H1 (cell line): ENCODE data around the gene TUBE1. TPM values are rescaled to one million over a fixed set of nuclear protein-coding genes. Genes with fewer than 3 reads are reported as not detected.

Experiments used
- CTCF ChIA-PET: fragments of 300-600 bp; sonication (Branson Sonifier 250); formaldehyde crosslinking; loops from one replicate; lab custom pipeline; 2021; ENCODE audit not compliant: partially characterized antibody; lab: Charles Lee
- POLR2A ChIA-PET: fragments of 300-600 bp; sonication (Branson Sonifier 250); formaldehyde crosslinking; loops from one replicate; lab custom pipeline; 2021; ENCODE audit warnings: inconsistent platforms; ENCODE audit not compliant: partially characterized antibody; lab: Charles Lee
- DNase-seq, 2 experiments: peaks; one replicate each; pipeline versions ENCODE4 v3.0.0 to v3.0.0-alpha.2; 2010 to 2022; ENCODE audit warnings: low spot score in 2 of 2, low read depth in 1 of 2, mixed read lengths in 1 of 2
- FAIRE-seq: peaks from 2 replicates; lab custom pipeline; 2011; peaks lifted over from hg19 to GRCh38; lab: Jason Lieb, UNC
- H2AFZ ChIP-seq: 2 replicates; pipeline ENCODE4 v1.8.1; 2012; ENCODE audit warnings: low read length, inconsistent platforms
- H2AK5ac ChIP-seq: 2 replicates; pipeline ENCODE4 v1.6.1; 2013; ENCODE audit warnings: low read depth, low read length
- H2BK120ac ChIP-seq: replicated peaks from 2 replicates; pipeline ENCODE3; 2013; ENCODE audit warnings: low read depth, low read length, inconsistent platforms
- H2BK12ac ChIP-seq: 2 replicates; pipeline ENCODE4 v1.6.1; 2013; ENCODE audit warnings: low read depth, low read length
- H2BK15ac ChIP-seq: 2 replicates; pipeline ENCODE4 v1.6.1; 2013; ENCODE audit warnings: low read length
- H2BK20ac ChIP-seq: 2 replicates; pipeline ENCODE4 v1.6.1; 2013; ENCODE audit warnings: low read length
- H2BK5ac ChIP-seq: 2 replicates; pipeline ENCODE4 v1.6.1; 2013; ENCODE audit warnings: low read depth, low read length
- H3K14ac ChIP-seq: 2 replicates; pipeline ENCODE4 v1.6.1; 2013; ENCODE audit warnings: inconsistent platforms; ENCODE audit not compliant: insufficient read length
- H3K18ac ChIP-seq: 2 replicates; pipeline ENCODE4 v1.6.1; 2013; ENCODE audit warnings: low read length; ENCODE audit errors: extremely low read depth
- H3K23ac ChIP-seq: 2 replicates; pipeline ENCODE4 v1.6.1; 2013; ENCODE audit warnings: inconsistent platforms; ENCODE audit not compliant: insufficient read length
- H3K23me2 ChIP-seq: 2 replicates; pipeline ENCODE4 v1.6.1; 2013; ENCODE audit warnings: low read depth, low read length
- H3K27ac ChIP-seq: 2 replicates; pipeline ENCODE4 v1.6.1; 2011; ENCODE audit warnings: low read depth, low read length, inconsistent platforms
- H3K27me3 ChIP-seq, 4 experiments: replicated peaks in 1 of 4; 1 replicate in 1 of 4; 2 replicates in 3 of 4; pipeline versions ENCODE4 v1.6.1 to v1.8.1; 2011 to 2013; ENCODE audit warnings: low read length in 3 of 4, mild to moderate bottlenecking in 3 of 4, inconsistent platforms in 2 of 4, mixed read lengths in 2 of 4, moderate library complexity in 1 of 4; ENCODE audit not compliant: control insufficient read depth in 3 of 4, insufficient read depth in 3 of 4; ENCODE audit errors: extremely low read depth in 1 of 4
- H3K36me3 ChIP-seq, 4 experiments: 2 replicates each; pipeline versions ENCODE4 v1.6.1 to v1.8.1; 2011 to 2013; ENCODE audit warnings: mild to moderate bottlenecking in 4 of 4, low read length in 3 of 4, moderate library complexity in 2 of 4, control low read depth in 1 of 4, inconsistent platforms in 1 of 4; ENCODE audit not compliant: insufficient read depth in 4 of 4, control insufficient read depth in 2 of 4
- H3K4ac ChIP-seq: replicated peaks from 2 replicates; pipeline ENCODE3; 2013; ENCODE audit warnings: low read length, low read depth, mixed read lengths, inconsistent platforms; ENCODE audit not compliant: insufficient read length
- H3K4me1 ChIP-seq, 4 experiments: replicated peaks in 1 of 4; 1 replicate in 1 of 4; 2 replicates in 3 of 4; pipeline versions ENCODE4 v1.6.1 to v1.8.1; 2011 to 2013; ENCODE audit warnings: low read length in 3 of 4, inconsistent platforms in 2 of 4, mixed read lengths in 1 of 4; ENCODE audit not compliant: insufficient read depth in 4 of 4, control insufficient read depth in 3 of 4
- H3K4me2 ChIP-seq, 2 experiments: 2 replicates each; pipeline versions ENCODE4 v1.6.1 to v1.8.1; 2011 to 2013; ENCODE audit warnings: low read depth in 2 of 2, low read length in 2 of 2, control low read depth in 1 of 2, inconsistent platforms in 1 of 2, mild to moderate bottlenecking in 1 of 2; ENCODE audit not compliant: insufficient read depth in 1 of 2
- H3K4me3 ChIP-seq, 4 experiments: fragments of 200-600, 300-600 bp in 1 of 4; sonication (generic), shearing (Covaris generic), sonication (Bioruptor Twin) in 1 of 4; 2 replicates each; pipeline versions ENCODE4 v1.5.1 to v1.8.1; 2011 to 2016; ENCODE audit warnings: low read length in 4 of 4, low read depth in 3 of 4, control low read depth in 2 of 4, inconsistent platforms in 2 of 4, mild to moderate bottlenecking in 2 of 4, mixed read lengths in 1 of 4, moderate library complexity in 1 of 4; ENCODE audit not compliant: insufficient read depth in 2 of 4; ENCODE audit errors: extremely low read depth in 1 of 4
- H3K56ac ChIP-seq: replicated peaks from 2 replicates; pipeline ENCODE3; 2013; ENCODE audit warnings: low read depth, mild to moderate bottlenecking, mixed read lengths, low read length, inconsistent platforms; ENCODE audit not compliant: insufficient read length
- H3K79me1 ChIP-seq: 2 replicates; pipeline ENCODE4 v1.6.1; 2013; ENCODE audit warnings: low read depth, low read length, control low read depth
- H3K79me2 ChIP-seq, 2 experiments: 2 replicates each; pipeline versions ENCODE4 v1.6.1 to v1.8.1; 2012 to 2013; ENCODE audit warnings: low read length in 2 of 2, mild to moderate bottlenecking in 2 of 2, inconsistent platforms in 1 of 2; ENCODE audit not compliant: insufficient read depth in 2 of 2, control insufficient read depth in 1 of 2
- H3K9ac ChIP-seq, 4 experiments: replicated peaks in 1 of 4; 1 replicate in 1 of 4; 2 replicates in 3 of 4; pipeline versions ENCODE4 v1.6.1 to v1.8.1; 2011 to 2013; ENCODE audit warnings: low read depth in 3 of 4, low read length in 3 of 4, control low read depth in 2 of 4, mild to moderate bottlenecking in 2 of 4, moderate library complexity in 2 of 4, inconsistent platforms in 1 of 4; ENCODE audit errors: extremely low read depth in 1 of 4
- H3K9me3 ChIP-seq, 2 experiments: 2 replicates each; pipeline versions ENCODE4 v1.6.1 to v1.8.1; 2012 to 2013; ENCODE audit warnings: mild to moderate bottlenecking in 2 of 2, moderate library complexity in 2 of 2, control low read depth in 1 of 2, inconsistent platforms in 1 of 2, low read depth in 1 of 2, low read length in 1 of 2, mixed read lengths in 1 of 2; ENCODE audit not compliant: insufficient read depth in 2 of 2
- H4K20me1 ChIP-seq, 2 experiments: replicated peaks in 1 of 2; 2 replicates each; pipeline versions ENCODE3 to v1.8.1; 2011 to 2013; ENCODE audit warnings: inconsistent platforms in 2 of 2, low read length in 2 of 2, mild to moderate bottlenecking in 1 of 2; ENCODE audit not compliant: insufficient read depth in 2 of 2, control insufficient read depth in 1 of 2
- H4K5ac ChIP-seq: 2 replicates; pipeline ENCODE4 v1.6.1; 2013; ENCODE audit warnings: low read length, low read depth, mixed read lengths, inconsistent platforms; ENCODE audit not compliant: insufficient read length
- H4K8ac ChIP-seq: 2 replicates; pipeline ENCODE4 v1.8.0; 2013; ENCODE audit warnings: mild to moderate bottlenecking, moderate library complexity, low read length, inconsistent platforms; ENCODE audit not compliant: insufficient read depth; ENCODE audit errors: extremely low read depth
- H4K91ac ChIP-seq: replicated peaks from 2 replicates; pipeline ENCODE3; 2013; ENCODE audit warnings: low read length, mixed read lengths, inconsistent platforms; ENCODE audit not compliant: insufficient read length
- ASH2L ChIP-seq: fragments of 200-600, 300-600 bp; sonication (generic); IDR thresholded peaks from one replicate; pipeline ENCODE4 v1.7.1; 2017; ENCODE audit warnings: low read length
- CBX5 ChIP-seq: fragments of 300-800, 300-1000 bp; sonication (generic); IDR thresholded peaks from 2 replicates; pipeline ENCODE4 v1.7.1; 2016; ENCODE audit warnings: antibody characterized with exemption, low read length, low read depth
- CHD1 ChIP-seq: IDR thresholded peaks from 2 replicates; pipeline ENCODE4 v1.6.1; 2012; ENCODE audit warnings: low read depth, low read length, improper control_type of control experiment
- CHD2 ChIP-seq: IDR thresholded peaks from 2 replicates; pipeline ENCODE4 v1.6.1; 2012; ENCODE audit warnings: low read length, improper control_type of control experiment
- MAX ChIP-seq: IDR thresholded peaks from 2 replicates; pipeline ENCODE4 v1.6.1; 2012; ENCODE audit warnings: inconsistent platforms
- RBBP5 ChIP-seq: IDR thresholded peaks from 2 replicates; pipeline ENCODE4 v1.7.1; 2012; ENCODE audit warnings: low read depth, mild to moderate bottlenecking, inconsistent platforms, low read length, moderate library complexity, borderline replicate concordance
- RFX5 ChIP-seq: IDR thresholded peaks from 2 replicates; pipeline ENCODE4 v1.6.1; 2011; ENCODE audit warnings: low read depth, low read length, improper control_type of control experiment, borderline replicate concordance
- SIN3A ChIP-seq, 2 experiments: IDR thresholded peaks in 1 of 2; conservative IDR thresholded peaks in 1 of 2; 2 replicates each; pipeline ENCODE4 v1.6.1; 2011 to 2012; ENCODE audit warnings: low read length in 2 of 2, improper control_type of control experiment in 1 of 2, low read depth in 1 of 2, mild to moderate bottlenecking in 1 of 2
- SIRT6 ChIP-seq: IDR thresholded peaks from one replicate; pipeline ENCODE4 v1.7.1; 2012; ENCODE audit warnings: low read length, inconsistent platforms
- SUZ12 ChIP-seq: fragments of 200-600 bp; sonication (generic); IDR thresholded peaks from 2 replicates; pipeline ENCODE4 v1.6.1; 2012; ENCODE audit warnings: mild to moderate bottlenecking, inconsistent platforms, low read length, moderate library complexity, mixed read lengths
- WGBS, 2 experiments: shearing (Covaris generic) in 1 of 2; methylation state at CpG; one replicate each; pipeline versions ENCODE4 v1.1.6 to v1.1.7; 2013 to 2015; ENCODE audit warnings: low lambda C conversion rate in 2 of 2, mixed read lengths in 2 of 2, inconsistent platforms in 1 of 2, low coverage in 1 of 2, missing lambda C conversion rate in 1 of 2; ENCODE audit not compliant: insufficient replicate concordance in 2 of 2, insufficient coverage in 1 of 2, insufficient read length in 1 of 2; ENCODE audit errors: extremely low coverage in 1 of 2, missing lambda C conversion rate in 1 of 2; 5-methylcytosine and 5-hydroxymethylcytosine counted together
- polyA plus RNA-seq, 7 experiments: library from polyadenylated mRNA; depleted of rRNA in 3 of 7; stranded (reverse) in 5 of 7; unstranded in 2 of 7; fragments of >200 nt in 5 of 7; fragments of 200-250 nt in 2 of 7; gene quantifications; 1 replicate in 5 of 7; 2 replicates in 1 of 7; 4 replicates in 1 of 7; pipeline versions ENCODE4 v1.2.1 to v1.2.3, GENCODE V29; 2011 to 2013; ENCODE audit warnings: missing spikeins in 2 of 7, mixed read lengths in 2 of 7
- total RNA-seq: library from RNA; stranded (reverse); fragmentation: NEBNext Ultra II Directional; extraction: Animal tissue kit (Norgen Biotek cat#: 25700); gene quantifications from 2 replicates; pipeline ENCODE4 v1.2.1, GENCODE V29; 2021

Gene TUBE1
- total and polyA plus RNA-seq, 2 of the 8 experiments (the other 6 are each of a cell fraction or from before 2014, with no cell fraction given): 8.0 to 15.9 TPM

GRCh38 chr6:112122756-112123155, 35.5 kb upstream of the TUBE1 start:
- H3K4me3 ChIP-seq: no peak overlapping the region
- TF ChIP-seq MAX (no peak), SUZ12 (no peak), CHD1 (no peak), ASH2L (no peak), RFX5 (no peak), RBBP5 (no peak), CHD2 (no peak), SIRT6 (no peak), SIN3A (conservative IDR thresholded peaks at IDR 0.05 in 1 of 2, IDR thresholded peaks at IDR 0.05 in 1 of 2; ENCODE audit: low read depth in 1 of 2, low read length in 2 of 2) (no peak), CBX5 (no peak)
- TF ChIP-seq, all 59 proteins: peak for 0
- Histone ChIP-seq H2BK15ac (no peak overlapping the region), H4K91ac (no peak overlapping the region), H3K56ac (no peak overlapping the region), H2BK20ac (no peak overlapping the region), H3K27me3 (no peaks in the 10 kb centered on the region), H4K5ac (no peak overlapping the region), H3K79me2 (no peaks in the 10 kb centered on the region), H3K9me3 (no peaks in the 10 kb centered on the region), H2BK120ac (no peak overlapping the region), H2AK5ac (no peak overlapping the region), H3K14ac (no peak overlapping the region), H3K9ac (no peak overlapping the region), H2BK12ac (no peak overlapping the region), H3K79me1 (no peaks in the 10 kb centered on the region), H3K36me3 (no peaks in the 10 kb centered on the region), H3K18ac (no peak overlapping the region), H4K20me1 (no peaks in the 10 kb centered on the region), H2BK5ac (no peak overlapping the region), H4K8ac (no peak overlapping the region), H3K4ac (no peak overlapping the region), H2AFZ (no peak overlapping the region), H3K27ac (no peak overlapping the region), H3K4me1 (peaks cover 0 to 3% (median 0%) of the 10 kb centered on the region in 4 experiments; a peak in 1 of 7 replicates), H3K23ac (no peak overlapping the region), H3K23me2 (no peaks in the 10 kb centered on the region), H3K4me2 (no peak overlapping the region)
- 80% methylated on average over 2 of the region's 2 CpGs; no CpG with 5 or more reads in 1 of the 2 experiments for WGBS, 2 experiments
- no peak for DNase-seq
- ChIA-PET POLR2A (no interaction called here), CTCF (interaction anchor here (0.7 to 3.5 kb wide), 2 partner anchors 18 to 40 kb away, joined by 3 to 13 read pairs; no protein-coding TSS in a partner anchor)
- no peak for FAIRE-seq
